IMR-90 (cell line): Measurements from ENCODE around the gene TCF4.

ENCODE experiments used
- BHLHE40 ChIP-seq: fragments of 150-350 bp; IDR thresholded peaks from 2 replicates; pipeline ENCODE4 v1.6.1; 2016; ENCODE audit warnings: mild to moderate bottlenecking, low read depth, low read length
- CEBPB ChIP-seq: IDR thresholded peaks from 2 replicates; pipeline ENCODE4 v1.6.1; 2012; ENCODE audit warnings: low read depth, low read length, improper control_type of control experiment
- CHD1 ChIP-seq: IDR thresholded peaks from 2 replicates; pipeline ENCODE4 v1.6.1; 2012; ENCODE audit warnings: low read depth, low read length, improper control_type of control experiment
- CTCF ChIP-seq: conservative IDR thresholded peaks from 2 replicates; pipeline ENCODE4 v1.5.1; 2012; ENCODE audit warnings: mild to moderate bottlenecking, low read depth, low read length, improper control_type of control experiment
- ELK1 ChIP-seq: fragments of 150-350 bp; IDR thresholded peaks from 2 replicates; pipeline ENCODE4 v1.6.1; 2016; ENCODE audit warnings: low read depth, mild to moderate bottlenecking, low read length, moderate library complexity, borderline replicate concordance
- FOS ChIP-seq: fragments of 150-350 bp; IDR thresholded peaks from 2 replicates; pipeline ENCODE4 v1.6.1; 2016; ENCODE audit warnings: low read depth, low read length
- MAZ ChIP-seq: IDR thresholded peaks from 2 replicates; pipeline ENCODE4 v1.6.1; 2012; ENCODE audit warnings: low read depth, mild to moderate bottlenecking, low read length, improper control_type of control experiment, moderate library complexity, borderline replicate concordance
- MXI1 ChIP-seq: IDR thresholded peaks from 2 replicates; pipeline ENCODE4 v1.6.1; 2012; ENCODE audit warnings: low read depth, mild to moderate bottlenecking, low read length, moderate library complexity, borderline replicate concordance
- POLR2A ChIP-seq: IDR thresholded peaks from 2 replicates; pipeline ENCODE4 v1.6.1; 2012; ENCODE audit warnings: mild to moderate bottlenecking, low read depth, low read length
- RAD21 ChIP-seq: IDR thresholded peaks from 2 replicates; pipeline ENCODE4 v1.6.1; 2012; ENCODE audit warnings: low read length, improper control_type of control experiment
- RCOR1 ChIP-seq: IDR thresholded peaks from 2 replicates; pipeline ENCODE4 v1.6.1; 2012; ENCODE audit warnings: mild to moderate bottlenecking, low read length, improper control_type of control experiment; ENCODE audit not compliant: insufficient replicate concordance
- RFX5 ChIP-seq: IDR thresholded peaks from 2 replicates; pipeline ENCODE4 v1.8.0; 2012; ENCODE audit warnings: low read depth, mild to moderate bottlenecking, low read length, moderate library complexity
- SMC3 ChIP-seq: fragments of 150-350 bp; IDR thresholded peaks from 2 replicates; pipeline ENCODE4 v1.6.1; 2016; ENCODE audit warnings: low read depth, mild to moderate bottlenecking, antibody characterized with exemption, low read length, moderate library complexity
- USF2 ChIP-seq: fragments of 150-350 bp; IDR thresholded peaks from 2 replicates; pipeline ENCODE4 v1.6.1; 2017; ENCODE audit warnings: mild to moderate bottlenecking, antibody characterized with exemption, low read length, low read depth

GRCh38 chr18:55353391-55353790 is 234.6 kb downstream of the TCF4 start:
- TF ChIP-seq CEBPB (no peak), CTCF (no peak), RAD21 (no peak), RCOR1 (no peak), MAZ (no peak), SMC3 (no peak), POLR2A (no peak), FOS (no peak), CHD1 (no peak), USF2 (no peak), RFX5 (no peak), ELK1 (no peak), MXI1 (no peak), BHLHE40 (no peak)
